Choroid plexus epithelial cell (primary cell): Measurements from ENCODE around the gene FRMD5.
"Not testable (repeated sequence)": the region's sequence is repeated elsewhere in the genome, so short reads cannot be mapped to it uniquely, and the experiment has no call there.

Experiments
- DNase-seq: peaks from one replicate; pipeline ENCODE4 v3.0.0-alpha.2; 2010; ENCODE audit warnings: low read depth
- H3K4me3 ChIP-seq: 2 replicates; pipeline ENCODE4 v1.5.1; 2011; ENCODE audit warnings: low read depth, mild to moderate bottlenecking, control low read depth, low read length, moderate library complexity
- TF ChIP-seq, protein P1 (sequence below): conservative IDR thresholded peaks from 2 replicates; pipeline ENCODE4 v1.5.1; 2011; ENCODE audit warnings: low read depth, mild to moderate bottlenecking, control low read depth, inconsistent platforms, low read length, moderate library complexity

Gene FRMD5

GRCh38 chr15:43876872-43877271 is 318.2 kb downstream of the FRMD5 start:
- TF ChIP-seq, protein P1, sequence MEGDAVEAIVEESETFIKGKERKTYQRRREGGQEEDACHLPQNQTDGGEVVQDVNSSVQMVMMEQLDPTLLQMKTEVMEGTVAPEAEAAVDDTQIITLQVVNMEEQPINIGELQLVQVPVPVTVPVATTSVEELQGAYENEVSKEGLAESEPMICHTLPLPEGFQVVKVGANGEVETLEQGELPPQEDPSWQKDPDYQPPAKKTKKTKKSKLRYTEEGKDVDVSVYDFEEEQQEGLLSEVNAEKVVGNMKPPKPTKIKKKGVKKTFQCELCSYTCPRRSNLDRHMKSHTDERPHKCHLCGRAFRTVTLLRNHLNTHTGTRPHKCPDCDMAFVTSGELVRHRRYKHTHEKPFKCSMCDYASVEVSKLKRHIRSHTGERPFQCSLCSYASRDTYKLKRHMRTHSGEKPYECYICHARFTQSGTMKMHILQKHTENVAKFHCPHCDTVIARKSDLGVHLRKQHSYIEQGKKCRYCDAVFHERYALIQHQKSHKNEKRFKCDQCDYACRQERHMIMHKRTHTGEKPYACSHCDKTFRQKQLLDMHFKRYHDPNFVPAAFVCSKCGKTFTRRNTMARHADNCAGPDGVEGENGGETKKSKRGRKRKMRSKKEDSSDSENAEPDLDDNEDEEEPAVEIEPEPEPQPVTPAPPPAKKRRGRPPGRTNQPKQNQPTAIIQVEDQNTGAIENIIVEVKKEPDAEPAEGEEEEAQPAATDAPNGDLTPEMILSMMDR: no peak
- H3K4me3 ChIP-seq: no peak overlapping the region
- no peak for DNase-seq

GRCh38 chr15:43873651-43874050 is 321.4 kb downstream of the FRMD5 start:
- H3K4me3 ChIP-seq: no peak overlapping the region
- TF ChIP-seq, protein P1: no peak
- no peak for DNase-seq

GRCh38 chr15:43872416-43873020 is 322.6 kb downstream of the FRMD5 start:
- no peak overlapping the region for H3K4me3 ChIP-seq
- peak; percentile 92 for DNase-seq
- TF ChIP-seq, protein P1: peak; percentile 79

GRCh38 chr15:43871835-43872234 is 323.2 kb downstream of the FRMD5 start:
- no peak overlapping the region for H3K4me3 ChIP-seq
- DNase-seq: no peak
- TF ChIP-seq, protein P1: no peak

- no peak for DNase-seq
- no peak overlapping the region for H3K4me3 ChIP-seq
- TF ChIP-seq, protein P1: no peak
Observed at GRCh38 chr15:43868406-43868805, 326.7 kb downstream of the FRMD5 start.

GRCh38 chr15:43867096-43867495 is 328.0 kb downstream of the FRMD5 start:
- TF ChIP-seq, protein P1: no peak
- no peak for DNase-seq

GRCh38 chr15:43866636-43867035 is 328.4 kb downstream of the FRMD5 start:
- not testable (repeated sequence) for DNase-seq

More at GRCh38 chr15:43867096-43867495, 328.0 kb downstream of the FRMD5 start:
- no peak overlapping the region for H3K4me3 ChIP-seq

More at GRCh38 chr15:43866636-43867035, 328.4 kb downstream of the FRMD5 start:
- not testable (repeated sequence) for H3K4me3 ChIP-seq
